OCI-LY7 (cell line): ENCODE results near the gene HMCES.

Experiments used
- EZH2phosphoT487 ChIP-seq: fragments of 200-600 bp; sonication (generic); IDR thresholded peaks from 2 replicates; pipeline ENCODE4 v1.6.1; 2018; ENCODE audit warnings: low read depth, borderline replicate concordance, mild to moderate bottlenecking, mixed run types, antibody characterized with exemption, low read length, moderate library complexity, mixed read lengths
- TF ChIP-seq, protein P1 (sequence below): fragments of 200-600 bp; sonication (generic); conservative IDR thresholded peaks from 2 replicates; pipeline ENCODE4 v1.5.1; 2014; ENCODE audit warnings: mild to moderate bottlenecking, antibody characterized with exemption, low read length, moderate library complexity, mixed read lengths

DNA sequence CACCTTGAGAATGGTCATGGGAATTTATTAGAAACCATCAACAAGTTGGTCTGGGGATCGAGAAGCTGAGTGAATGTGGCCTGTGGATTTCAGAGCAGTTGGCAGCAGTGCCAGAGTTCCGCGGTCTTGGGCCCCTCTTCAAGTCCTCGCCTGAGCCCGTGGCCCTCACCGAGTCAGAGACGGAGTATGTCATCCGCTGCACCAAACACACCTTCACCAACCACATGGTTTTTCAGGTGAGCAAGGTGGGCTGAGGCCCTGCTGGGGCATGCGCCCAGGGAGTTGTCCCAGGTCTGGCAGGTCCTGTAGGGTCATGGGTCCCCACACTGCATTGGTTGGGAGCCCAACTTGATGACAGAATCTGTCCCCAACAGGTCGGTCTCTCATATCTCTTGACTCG lies 7.0 kb upstream of the HMCES start:
- TF ChIP-seq, protein P1, sequence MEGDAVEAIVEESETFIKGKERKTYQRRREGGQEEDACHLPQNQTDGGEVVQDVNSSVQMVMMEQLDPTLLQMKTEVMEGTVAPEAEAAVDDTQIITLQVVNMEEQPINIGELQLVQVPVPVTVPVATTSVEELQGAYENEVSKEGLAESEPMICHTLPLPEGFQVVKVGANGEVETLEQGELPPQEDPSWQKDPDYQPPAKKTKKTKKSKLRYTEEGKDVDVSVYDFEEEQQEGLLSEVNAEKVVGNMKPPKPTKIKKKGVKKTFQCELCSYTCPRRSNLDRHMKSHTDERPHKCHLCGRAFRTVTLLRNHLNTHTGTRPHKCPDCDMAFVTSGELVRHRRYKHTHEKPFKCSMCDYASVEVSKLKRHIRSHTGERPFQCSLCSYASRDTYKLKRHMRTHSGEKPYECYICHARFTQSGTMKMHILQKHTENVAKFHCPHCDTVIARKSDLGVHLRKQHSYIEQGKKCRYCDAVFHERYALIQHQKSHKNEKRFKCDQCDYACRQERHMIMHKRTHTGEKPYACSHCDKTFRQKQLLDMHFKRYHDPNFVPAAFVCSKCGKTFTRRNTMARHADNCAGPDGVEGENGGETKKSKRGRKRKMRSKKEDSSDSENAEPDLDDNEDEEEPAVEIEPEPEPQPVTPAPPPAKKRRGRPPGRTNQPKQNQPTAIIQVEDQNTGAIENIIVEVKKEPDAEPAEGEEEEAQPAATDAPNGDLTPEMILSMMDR = no peak
- TF ChIP-seq EZH2phosphoT487 = no peak
